NCI-H2171 (cell line): Measurements from ENCODE around the gene MS4A15.
"Not testable (repeated sequence)": the region's sequence is repeated elsewhere in the genome, so short reads cannot be mapped to it uniquely, and the experiment has no call there.

Source experiments
- DNase-seq: peaks from one replicate; lab custom pipeline; 2025; lab: John Stamatoyannopoulos, UW

MS4A15 gene, protein sequence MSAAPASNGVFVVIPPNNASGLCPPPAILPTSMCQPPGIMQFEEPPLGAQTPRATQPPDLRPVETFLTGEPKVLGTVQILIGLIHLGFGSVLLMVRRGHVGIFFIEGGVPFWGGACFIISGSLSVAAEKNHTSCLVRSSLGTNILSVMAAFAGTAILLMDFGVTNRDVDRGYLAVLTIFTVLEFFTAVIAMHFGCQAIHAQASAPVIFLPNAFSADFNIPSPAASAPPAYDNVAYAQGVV

DNA sequence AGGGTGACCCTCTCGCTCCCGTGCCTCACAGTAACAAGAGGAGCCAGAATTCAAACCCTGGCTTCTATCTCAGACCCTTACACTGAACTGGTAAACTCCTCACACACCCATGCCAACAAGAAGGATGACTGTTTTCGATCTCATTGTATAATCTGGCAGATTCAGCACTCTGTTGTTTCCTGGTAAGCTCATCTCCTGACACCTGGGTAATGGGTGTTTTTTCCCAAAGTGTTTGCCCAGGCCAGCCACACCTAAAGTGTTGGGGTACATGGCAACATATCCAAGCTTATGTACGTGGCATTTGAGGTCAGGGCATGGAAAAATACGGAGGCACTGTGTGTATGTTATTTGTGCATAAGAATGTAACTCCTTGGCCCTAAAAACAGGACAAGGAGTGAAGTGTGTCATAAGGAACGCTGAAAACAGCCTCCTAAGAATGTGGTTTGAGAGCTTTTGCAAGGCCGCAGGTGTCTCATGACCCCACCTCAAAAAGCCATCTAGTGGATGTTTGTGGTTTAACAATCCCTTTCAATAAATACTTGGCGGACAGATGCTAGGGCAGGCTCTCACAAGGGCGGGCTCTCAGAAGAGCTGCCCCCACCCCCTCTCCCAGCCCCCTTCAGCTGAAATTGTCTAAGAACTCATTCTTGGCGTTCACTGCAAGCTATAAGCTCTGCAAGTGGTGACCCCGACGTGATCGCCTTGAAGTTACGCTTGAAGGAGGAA lies at the start of gene MS4A15:
Gene MS4A15 (plus strand): TSS at position 561 of the 726 bp plus-strand sequence. CDS start 6,867 bp downstream, outside the sequence.
- DNase-seq, result no peak

DNA sequence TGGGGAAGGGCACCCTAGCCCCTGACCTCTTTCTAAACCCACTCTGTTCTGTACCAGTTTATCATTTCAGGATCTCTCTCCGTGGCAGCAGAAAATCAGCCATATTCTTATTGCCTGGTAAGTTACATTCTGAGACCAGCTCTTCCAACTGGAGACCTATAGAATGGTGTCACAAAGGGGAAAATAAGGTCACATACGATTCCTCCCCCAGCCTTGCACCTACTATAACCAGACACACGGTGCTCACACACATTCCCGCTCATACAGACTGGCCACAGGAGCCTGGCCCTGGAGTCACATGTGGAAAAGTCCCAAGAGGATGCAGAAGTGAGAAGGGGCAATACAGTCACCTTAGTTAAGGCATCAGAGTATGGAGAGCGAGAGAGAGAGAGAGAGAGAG lies 49.7 kb upstream of the MS4A15 start:
- no peak for DNase-seq

DNA sequence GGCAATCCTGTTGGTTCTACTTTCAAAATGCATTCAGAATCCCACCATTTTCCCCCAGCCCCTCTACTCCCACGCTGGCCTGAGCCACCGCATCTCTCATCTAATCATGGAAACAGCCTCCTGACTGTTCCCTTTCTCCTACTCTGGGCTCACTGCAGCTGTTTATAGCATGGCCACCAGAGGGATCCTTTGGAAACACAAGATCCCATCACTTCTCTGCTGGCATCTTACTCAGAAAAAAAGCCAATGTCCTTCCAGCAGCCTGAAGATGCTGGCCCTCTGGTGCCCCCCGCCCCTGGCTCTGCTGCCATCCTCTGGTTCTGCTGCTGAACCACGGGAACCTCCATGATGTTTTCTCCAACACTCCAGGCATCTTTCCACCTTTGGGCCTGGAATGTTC lies 46.2 kb upstream of the MS4A15 start:
- DNase-seq, result no peak

DNA sequence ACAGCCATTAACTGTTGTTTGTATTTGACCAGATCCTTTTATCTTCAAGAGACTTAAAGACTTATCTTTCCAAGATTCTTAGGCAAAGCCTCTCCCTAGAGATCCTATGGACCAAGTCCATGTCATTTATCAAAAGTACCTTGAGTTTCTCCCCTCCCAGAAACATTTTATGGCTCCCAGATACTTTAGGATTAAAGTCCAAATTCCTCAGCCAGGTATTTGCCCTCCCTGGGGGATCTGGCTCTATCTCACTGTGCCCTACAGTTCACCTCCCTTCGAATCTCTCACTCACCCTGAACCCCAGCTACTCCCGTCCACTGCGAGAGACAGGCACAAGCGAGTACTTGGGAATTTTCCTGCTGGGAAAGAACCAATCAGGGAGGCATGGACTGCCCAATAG lies 45.4 kb upstream of the MS4A15 start:
- no peak for DNase-seq

DNA sequence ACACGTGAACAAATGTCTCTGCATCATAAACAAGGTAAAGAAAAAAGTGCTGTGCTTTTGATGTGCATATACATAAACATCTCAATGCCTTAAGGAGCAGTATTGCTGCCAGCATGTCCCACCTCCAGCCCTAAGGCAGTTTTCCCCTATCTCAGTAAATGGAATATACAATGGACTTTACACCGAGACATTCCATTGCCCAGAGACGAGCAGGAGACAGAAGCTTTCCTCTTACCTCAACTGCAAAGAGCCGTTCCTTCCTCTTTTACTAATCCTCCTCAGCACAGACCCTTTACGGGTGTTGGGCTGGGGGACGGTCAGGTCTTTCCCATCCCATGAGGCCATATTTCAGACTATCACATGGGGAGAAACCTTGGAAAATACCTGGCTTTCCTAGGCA lies 43.2 kb upstream of the MS4A15 start:
- DNase-seq, result not testable (repeated sequence)

DNA sequence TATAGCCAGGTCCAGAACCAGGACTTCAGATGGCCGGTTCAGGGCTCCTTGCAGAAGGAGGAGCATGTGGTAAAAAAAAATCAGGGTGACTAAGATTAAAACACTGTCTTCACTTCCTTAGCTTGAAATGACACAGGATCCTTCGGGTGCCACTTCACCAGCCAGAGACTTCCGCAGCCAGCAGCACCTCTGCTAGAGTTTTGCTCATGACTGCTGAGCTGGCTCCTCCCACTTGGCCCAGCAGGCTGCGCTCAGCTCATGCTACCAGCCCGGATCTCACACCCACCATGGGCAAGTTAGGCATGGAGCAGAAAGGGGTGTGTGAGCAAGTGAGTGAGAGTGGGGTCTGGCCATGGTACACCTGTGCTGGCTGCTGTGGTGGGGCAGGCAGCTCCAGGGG lies 38.7 kb upstream of the MS4A15 start:
- no peak for DNase-seq

DNA sequence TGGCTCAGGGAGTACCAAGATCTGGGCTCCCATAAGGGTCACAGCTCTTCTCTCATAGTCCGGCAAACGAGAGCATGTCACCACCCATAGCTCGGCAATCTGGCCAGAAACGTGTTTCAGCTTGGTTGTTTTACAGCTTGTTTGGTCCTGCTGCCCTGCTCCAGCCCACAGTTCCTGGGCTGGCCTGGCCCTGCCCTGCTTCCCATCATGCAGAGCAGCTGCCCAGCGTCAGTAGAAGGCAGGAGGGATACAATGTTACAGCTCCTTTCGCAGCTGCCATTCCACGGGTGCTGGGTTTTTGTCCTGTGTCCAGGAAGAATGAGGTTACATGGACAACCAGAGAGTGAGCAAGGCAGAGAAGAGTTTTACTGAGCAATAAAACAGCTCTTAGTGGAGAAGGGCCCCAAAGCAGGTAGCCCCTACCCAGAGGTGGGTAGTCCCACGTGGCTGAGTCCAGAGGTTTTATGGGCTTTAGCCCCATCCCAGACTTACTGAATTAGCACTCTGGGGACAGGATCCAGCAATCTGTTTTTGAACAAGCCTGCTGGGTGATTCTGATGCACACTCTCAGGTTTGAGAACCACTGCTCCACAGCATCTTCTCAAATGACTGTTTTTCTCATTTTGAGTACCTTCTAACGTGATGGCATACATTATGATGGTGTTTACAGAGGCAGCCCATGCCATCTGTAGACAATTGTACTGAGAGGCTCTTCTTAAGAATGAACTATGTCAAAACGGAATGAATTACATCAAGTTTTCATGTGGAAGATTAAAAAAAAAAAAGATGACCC lies 37.9 kb upstream of the MS4A15 start:
- DNase-seq, result no peak

DNA sequence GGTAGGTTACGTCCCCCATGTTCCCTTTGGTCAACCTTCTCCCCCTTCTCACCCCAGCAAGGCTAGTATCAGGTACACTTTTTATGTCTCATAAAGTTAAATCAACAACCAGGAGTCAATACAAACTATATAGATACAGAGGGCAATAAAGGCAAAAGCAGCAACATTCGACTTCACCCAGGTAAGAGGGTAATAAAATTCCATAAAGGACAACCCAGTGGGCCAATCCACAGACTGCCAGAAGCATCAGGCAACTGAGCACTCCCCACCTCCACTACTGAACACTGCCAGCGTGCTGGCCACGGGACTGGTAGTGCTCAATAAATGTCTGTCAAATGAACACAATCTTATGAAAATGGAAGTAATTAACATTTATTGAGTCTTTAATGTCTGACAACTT lies 37.3 kb upstream of the MS4A15 start:
- no peak for DNase-seq

DNA sequence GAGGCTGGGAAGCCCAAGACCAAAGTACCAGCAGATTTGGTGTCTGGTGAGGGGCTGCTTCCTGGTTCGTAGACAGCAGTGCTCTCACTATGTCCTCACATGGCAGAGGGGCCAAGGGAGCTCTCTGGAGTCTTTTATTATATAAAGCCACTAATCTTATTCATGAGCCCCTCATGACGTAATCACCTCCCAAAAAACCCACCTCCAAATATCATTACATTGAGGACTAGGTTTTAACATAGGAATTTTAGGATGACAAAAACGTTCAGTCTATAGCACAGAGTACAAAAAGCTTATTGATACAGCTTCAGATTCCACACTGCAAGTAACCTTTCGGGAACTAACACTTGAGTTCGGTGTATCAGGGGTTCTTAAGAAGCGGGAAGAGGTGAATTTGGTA lies 36.2 kb upstream of the MS4A15 start:
- no peak for DNase-seq

DNA sequence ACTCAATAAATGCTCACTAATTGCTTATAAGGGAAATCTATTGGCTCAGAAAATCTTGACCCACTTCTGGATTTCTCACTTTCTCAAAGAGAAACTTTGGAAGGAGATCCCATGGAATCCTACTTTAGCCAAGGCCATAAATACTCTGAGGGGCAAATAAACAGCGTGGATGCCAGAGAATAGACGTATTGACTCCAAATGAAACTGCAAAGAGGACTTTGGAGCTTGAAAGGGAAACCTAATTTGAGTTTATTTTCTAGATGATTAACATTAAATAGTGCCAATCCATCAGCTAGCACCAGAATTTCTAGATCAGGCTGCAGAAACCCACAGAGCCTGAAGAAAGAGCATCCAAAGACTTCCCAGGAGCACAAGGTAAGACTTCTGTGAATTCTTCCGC lies 32.2 kb upstream of the MS4A15 start, which contains the start of gene MS4A18:
Gene MS4A18 (plus strand): TSS at position 301 of the 400 bp plus-strand sequence.
- DNase-seq, result no peak

DNA sequence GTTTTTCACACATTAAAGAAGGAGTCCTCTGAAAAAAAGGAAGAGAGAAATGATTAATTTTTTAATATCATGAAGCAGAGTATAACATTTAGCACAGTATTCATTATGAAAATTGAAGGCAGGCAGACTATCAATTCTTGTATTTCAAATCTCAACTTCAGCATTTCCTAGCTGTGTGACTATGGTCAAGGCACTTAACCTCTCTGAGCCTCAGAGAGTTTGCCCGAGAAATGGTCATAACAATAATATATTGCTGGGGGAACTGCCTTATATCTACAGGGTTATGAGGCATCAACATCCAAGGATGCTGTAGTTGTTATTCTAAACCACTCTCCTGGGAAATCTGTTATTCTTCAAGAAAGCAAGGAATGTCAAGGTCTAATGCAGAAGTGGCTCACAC lies 31.1 kb upstream of the MS4A15 start:
- no peak for DNase-seq

DNA sequence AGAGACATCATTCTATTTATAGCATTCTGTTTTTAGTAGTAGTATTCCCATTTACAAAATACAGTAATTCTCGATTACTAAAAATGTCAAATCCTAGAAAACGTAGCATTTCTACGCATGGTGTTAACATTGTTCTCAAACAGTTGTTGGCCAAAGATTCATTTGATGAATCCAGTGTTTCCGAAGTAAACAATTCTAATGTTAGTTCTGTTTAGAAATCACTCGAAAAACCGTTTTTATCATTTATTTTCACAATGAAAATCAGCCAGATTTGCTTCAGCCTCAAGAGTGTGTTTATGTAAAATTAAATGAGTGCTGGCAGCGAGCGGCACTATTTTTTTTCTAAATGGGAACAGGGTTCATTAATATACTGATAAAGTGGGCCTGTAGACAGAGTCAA lies 25.1 kb upstream of the MS4A15 start:
- DNase-seq, result no peak

DNA sequence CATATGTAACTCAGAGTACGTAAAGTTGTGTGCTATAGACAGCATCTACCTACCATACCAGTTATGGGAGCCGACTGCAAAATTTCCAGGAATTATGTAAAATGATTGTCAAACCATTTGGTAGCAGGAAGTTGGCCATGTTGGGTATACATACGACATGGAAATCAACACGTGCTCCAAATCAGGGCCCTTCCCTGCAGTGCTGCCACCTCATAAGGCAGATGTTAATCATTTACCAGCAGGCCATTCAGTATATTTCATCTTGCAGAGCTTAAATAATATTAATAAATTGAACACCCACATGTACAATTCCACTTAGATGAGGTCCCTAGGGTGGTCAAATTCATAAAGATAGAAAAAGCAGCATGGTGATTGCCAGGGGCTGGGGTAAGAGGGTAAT lies 22.4 kb upstream of the MS4A15 start:
- DNase-seq, result no peak

DNA sequence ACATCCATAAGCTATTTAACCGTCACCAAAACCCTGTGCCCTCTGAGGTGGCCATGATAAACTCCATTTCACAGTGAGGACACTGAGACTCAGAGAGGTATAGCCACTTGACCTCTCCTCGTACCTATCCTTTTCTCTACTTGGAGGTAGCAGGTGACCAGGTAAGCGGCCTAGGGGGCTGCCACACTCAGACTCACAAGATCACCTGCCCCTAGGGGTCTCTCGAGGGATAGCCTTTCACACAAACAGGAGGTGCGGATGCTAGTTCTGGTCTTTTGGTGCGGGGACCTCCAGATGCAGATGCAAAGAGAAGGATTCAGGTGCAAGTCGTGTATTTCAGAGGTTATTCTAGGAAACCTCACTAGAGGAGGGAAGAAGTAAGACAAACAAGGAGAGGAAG lies 17.6 kb upstream of the MS4A15 start:
- no peak for DNase-seq

DNA sequence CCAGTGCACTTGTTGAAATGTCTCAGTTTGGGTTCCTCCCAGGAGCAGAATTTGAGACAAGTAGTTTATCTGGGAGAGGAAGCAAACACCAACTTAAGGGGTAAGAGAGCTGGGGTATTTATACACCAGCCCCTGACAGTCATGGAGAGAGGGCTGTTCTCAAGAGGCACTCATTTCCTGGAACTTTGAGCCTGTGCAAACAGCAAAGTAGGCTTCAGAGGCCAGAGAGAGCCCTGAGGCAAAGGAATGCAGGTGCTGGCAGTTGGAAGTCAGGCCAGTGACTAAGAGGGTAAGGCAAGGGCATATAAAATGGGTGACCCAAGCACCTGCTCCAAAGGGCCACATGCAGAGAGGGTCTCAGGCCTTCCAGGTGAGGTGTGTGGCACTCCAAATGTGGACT lies 16.1 kb upstream of the MS4A15 start:
- no peak for DNase-seq

DNA sequence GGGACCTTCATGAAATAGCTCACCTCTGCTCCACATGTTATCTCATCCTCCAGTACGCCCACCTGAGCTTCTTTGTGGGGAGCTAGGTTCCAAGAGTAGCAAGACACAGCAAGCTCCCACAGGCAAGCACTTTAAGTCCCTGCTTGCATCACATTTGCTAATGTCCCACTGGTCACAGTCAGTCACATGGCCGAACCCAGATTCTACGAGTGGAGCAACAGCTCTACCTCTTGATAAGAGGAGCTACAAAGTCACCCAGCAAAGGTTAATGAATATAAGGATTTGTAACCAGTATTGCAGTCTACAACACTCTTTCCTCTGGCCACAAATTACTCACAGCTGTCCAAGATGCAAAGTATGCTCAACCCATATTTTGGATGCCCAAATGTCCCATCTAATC lies 15.2 kb upstream of the MS4A15 start:
- no peak for DNase-seq

DNA sequence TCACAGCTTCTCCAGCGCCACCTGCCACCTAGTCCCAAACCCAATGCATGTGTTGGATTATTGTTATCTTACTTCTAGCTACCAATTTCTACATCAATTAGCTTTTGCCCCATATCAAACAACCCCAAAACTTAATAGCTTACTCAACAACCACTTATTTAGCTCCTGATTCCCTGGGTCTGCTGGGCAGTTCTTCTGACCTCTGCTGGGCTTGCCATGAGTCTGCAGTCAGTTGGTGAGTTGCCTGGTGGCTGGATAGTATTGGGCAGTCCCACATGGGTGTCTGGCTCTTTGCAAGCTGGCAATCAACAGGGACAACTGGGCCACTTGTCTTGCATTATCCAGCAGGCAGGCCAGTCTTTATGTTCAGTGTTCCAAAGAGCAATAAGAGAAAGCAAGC lies 13.6 kb upstream of the MS4A15 start:
- DNase-seq, result no peak

DNA sequence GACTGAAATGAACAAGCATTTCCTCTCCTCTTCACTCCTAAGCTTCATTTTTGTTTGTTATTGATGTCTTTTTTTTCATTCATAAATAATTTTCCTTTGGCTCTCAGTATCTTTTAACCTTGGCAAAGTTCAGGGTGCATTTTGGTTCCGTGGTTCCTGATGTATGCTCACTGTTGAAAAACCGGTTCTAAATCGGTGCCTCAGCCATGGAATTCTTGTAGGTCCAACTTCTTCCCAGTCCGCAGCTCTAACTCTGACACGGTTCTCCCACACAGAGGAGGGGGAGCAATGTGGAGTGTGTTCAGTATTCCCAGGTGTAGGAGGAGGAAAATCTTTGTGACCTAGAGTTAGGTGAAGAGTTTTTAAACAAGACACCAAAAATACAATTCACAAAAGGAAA lies 12.6 kb upstream of the MS4A15 start:
- DNase-seq, result no peak

DNA sequence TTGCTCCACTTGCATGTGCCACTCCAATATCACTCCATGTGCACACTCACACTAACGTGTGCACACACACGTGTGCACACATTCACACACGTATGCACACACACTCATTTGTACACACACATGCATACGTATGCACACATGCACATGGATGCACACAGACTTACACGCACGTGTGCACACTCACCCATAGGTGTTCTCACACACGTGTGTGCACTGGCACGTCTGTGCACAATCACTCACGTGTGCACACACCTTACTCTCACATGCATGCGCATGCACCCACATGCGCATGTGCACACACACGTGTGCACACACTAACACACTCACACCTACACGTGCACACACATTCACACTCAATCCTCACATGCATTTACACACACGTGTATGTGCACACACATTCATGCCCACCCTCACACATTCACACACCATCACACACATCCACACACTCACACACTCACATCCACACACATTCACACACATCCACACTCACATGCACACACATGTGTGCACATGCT lies 9.3 kb upstream of the MS4A15 start:
- no peak for DNase-seq

DNA sequence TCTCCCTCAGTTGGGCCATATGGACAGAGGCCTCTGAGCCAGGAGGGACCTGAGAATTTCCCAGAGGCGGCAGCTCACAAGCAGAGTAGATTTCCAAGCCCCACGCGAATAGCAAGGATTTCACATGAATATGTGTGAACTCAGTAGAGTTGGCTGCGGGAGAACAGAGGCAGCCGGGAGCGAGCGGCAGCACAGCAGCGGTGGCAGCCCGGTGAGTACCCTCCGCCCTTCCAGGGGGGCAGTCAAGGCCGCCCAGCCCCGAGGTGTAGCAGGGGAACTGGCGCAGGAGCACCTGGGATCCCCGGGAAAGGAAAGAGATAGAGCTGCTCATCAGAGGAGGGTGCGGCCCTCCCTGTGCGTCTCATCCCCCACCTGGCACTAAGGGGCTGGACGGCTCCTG lies 8.4 kb upstream of the MS4A15 start:
- no peak for DNase-seq

DNA sequence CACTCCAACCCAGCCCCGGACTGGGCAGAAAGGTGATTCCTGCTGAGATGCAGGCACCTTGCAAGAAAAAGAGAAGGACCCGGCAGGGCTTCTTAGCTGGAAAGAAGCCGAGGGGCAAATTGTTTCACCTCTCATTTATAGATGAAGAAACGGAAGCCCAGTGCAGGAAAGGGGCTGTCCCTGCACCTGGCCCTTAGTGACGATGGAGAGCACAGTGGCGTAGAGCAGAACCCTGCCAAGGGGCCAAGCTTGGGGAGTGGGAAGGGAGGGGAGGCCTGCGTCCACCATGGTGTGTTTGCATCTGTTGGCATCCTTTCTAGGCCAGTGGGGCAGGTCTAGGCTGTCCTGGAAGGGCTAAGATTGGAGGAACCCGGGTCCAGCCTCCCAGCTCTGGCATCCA lies 7.8 kb upstream of the MS4A15 start:
- no peak for DNase-seq

DNA sequence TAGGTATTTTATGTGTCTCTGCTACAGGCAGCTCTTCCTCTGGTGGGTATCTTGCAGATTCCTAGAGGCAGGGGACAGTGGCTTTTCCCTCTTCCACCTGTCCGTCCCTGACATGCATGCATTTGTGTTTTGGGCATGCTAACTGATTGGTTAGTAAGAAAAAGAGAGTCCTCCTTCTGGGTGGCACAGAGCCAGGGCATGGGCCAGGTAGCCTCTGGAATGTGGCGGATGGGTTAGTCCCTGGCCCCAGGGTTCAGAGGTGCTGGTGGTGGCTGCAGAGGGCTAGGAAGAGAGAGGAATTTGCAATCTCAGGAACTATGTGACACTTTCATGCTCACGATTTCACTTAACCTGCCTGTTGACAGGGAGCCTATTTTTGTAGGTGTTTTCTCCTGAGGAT lies 5.8 kb upstream of the MS4A15 start:
- no peak for DNase-seq

DNA sequence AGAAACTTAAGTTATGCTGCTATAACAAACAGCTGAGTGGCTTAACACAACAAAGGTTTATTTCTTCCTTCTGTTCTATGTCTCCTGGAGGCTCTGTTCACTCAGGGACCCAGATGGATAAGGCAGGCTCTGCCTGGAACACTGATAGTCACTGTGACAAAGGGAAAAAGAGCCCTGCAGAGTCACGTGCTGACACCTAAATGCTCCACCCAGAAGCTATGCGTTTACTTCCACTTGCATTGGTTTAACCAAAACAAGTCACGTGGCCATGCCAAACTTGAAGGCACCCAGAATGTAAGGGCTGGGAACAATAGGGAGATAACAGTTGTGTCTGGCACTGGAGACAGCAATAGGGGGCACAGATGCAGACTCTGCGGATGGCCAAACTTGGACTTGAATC lies 3.4 kb upstream of the MS4A15 start:
- peak; percentile 11 for DNase-seq
